ENCODE data around the gene C9orf43. TPM values are rescaled to one million over a fixed set of nuclear protein-coding genes. Genes with fewer than 3 reads are reported as not detected.

C9orf43 gene
- polyA plus RNA-seq, 2 of the 4 experiments (the other 2 are of a cell fraction) = 0.50 to 1.0 TPM

GRCh38 chr9:113410207-113410864 is at the start of gene C9orf43, which contains the start of gene POLE3 (continued):
- TF ChIP-seq TP53 (CRISPR knock-in tag; IDR thresholded peaks at IDR 0.05) = peak; percentile 38; the same call in 1 of the 2 replicates
- peak; percentile 87; the same call in 1 of the 2 replicates for TF ChIP-seq MYC (IDR thresholded peaks at IDR 0.05; ENCODE audit: borderline replicate concordance, low read length)

- FAIRE-seq (no peak), ATAC-seq (peak; percentile 75 to 81; a peak in 5 of 6 replicates), DNase-seq (ENCODE audit: low read depth in 1 of 2, low spot score in 1 of 2) (no peak)
- Histone ChIP-seq H3K4me2 (0 out of 3 replicates have a peak overlapping the region, but pooled peaks have one; percentile 28), H3K27ac (no peak overlapping the region), H3K4me3 (no peak overlapping the region), H3K9me3 (no peaks in the 10 kb centered on the region), H3K4me1 (peaks cover 13% of the 10 kb centered on the region)
- ChIA-PET CTCF (interaction anchor here (0.6 to 2.5 kb wide), 6 partner anchors 11 to 139 kb away, joined by 4 to 10 read pairs (median 5); partner anchors contain the start of gene WDR31), POLR2A (interaction anchor here (1.1 to 1.2 kb wide), 2 partner anchors 15 to 86 kb away, joined by 3 read pairs; partner anchors contain the start of genes CDC26 and HDHD3)
- whole genome bisulfite sequencing (ENCODE audit: missing lambda C conversion rate) = 54% methylated on average over 7 of the region's 7 CpGs
- TF ChIP-seq MAFK (IDR thresholded peaks at IDR 0.05; ENCODE audit: partially characterized antibody) (no peak), GATA3 (IDR thresholded peaks at IDR 0.05; ENCODE audit: borderline replicate concordance) (no peak), ZC3H11A (IDR thresholded peaks at IDR 0.05) (no peak), USF2 (IDR thresholded peaks at IDR 0.05) (no peak), CEBPB (IDR thresholded peaks at IDR 0.05) (no peak), ATOH8 (CRISPR knock-in tag; IDR thresholded peaks at IDR 0.05; ENCODE audit: low read depth) (no peak)
Measured at GRCh38 chr9:113361304-113362018, 49.1 kb upstream of the C9orf43 start.

GRCh38 chr9:113363336-113363735 is 47.2 kb upstream of the C9orf43 start:
- ATAC-seq (no peak), FAIRE-seq (no peak), DNase-seq (ENCODE audit: low read depth in 1 of 2, low spot score in 1 of 2) (no peak)
- H3K9me3 ChIP-seq = no peaks in the 10 kb centered on the region
- no peak overlapping the region for H3K27ac ChIP-seq
- ChIA-PET CTCF (interaction anchor here (1.0 to 1.6 kb wide), 4 partner anchors 9 to 91 kb away, joined by 3 to 5 read pairs (median 4); partner anchors contain the start of gene ALAD), POLR2A (interaction anchor here (1.1 kb wide), 1 partner anchor 14 kb away, joined by 3 read pairs; the partner anchor contains the start of gene HDHD3)
- TF ChIP-seq RAD21 (conservative IDR thresholded peaks at IDR 0.05 in 1 of 2, IDR thresholded peaks at IDR 0.05 in 1 of 2) (no peak), MAFK (IDR thresholded peaks at IDR 0.05; ENCODE audit: partially characterized antibody) (no peak), FOXS1 (CRISPR knock-in tag; IDR thresholded peaks at IDR 0.05) (no peak), EHMT2 (IDR thresholded peaks at IDR 0.05; ENCODE audit: low read depth) (no peak), RFX5 (IDR thresholded peaks at IDR 0.05) (no peak), ZNF302 (CRISPR knock-in tag; IDR thresholded peaks at IDR 0.05) (no peak), CEBPB (IDR thresholded peaks at IDR 0.05) (no peak), HDAC2 (IDR thresholded peaks at IDR 0.05) (no peak), CBX8 (IDR thresholded peaks at IDR 0.05) (no peak), E2F6 (IDR thresholded peaks at IDR 0.05; ENCODE audit: borderline replicate concordance, low read depth) (no peak), RARB (CRISPR knock-in tag; IDR thresholded peaks at IDR 0.05) (no peak), NPAS2 (CRISPR knock-in tag; IDR thresholded peaks at IDR 0.05; ENCODE audit: borderline replicate concordance) (no peak), POLR2AphosphoS2 (conservative IDR thresholded peaks at IDR 0.05; ENCODE audit: low read length) (no peak), RNF2 (IDR thresholded peaks at IDR 0.05; ENCODE audit: borderline replicate concordance, low read depth) (no peak), ZC3H11A (IDR thresholded peaks at IDR 0.05) (no peak), TP53 (CRISPR knock-in tag; IDR thresholded peaks at IDR 0.05) (no peak), HEYL (CRISPR knock-in tag; IDR thresholded peaks at IDR 0.05) (no peak), HES2 (IDR thresholded peaks at IDR 0.05) (no peak), CHD4 (IDR thresholded peaks at IDR 0.05; ENCODE audit: borderline replicate concordance) (no peak)
- H3K4me2 ChIP-seq = no peak overlapping the region
- no peak overlapping the region for H3K4me3 ChIP-seq
- H3K4me1 ChIP-seq = peaks cover 13% of the 10 kb centered on the region
- 65% methylated on average over 3 of the region's 3 CpGs for WGBS (ENCODE audit: missing lambda C conversion rate)

All from A549 (cell line).